ENCODE measurements around the gene TERT.

The TERT gene

GRCh38 chr5:1215320-1216096, 79.4 kb downstream of the TERT start:
- ChIA-PET POLR2A (no interaction called here), CTCF (no interaction called here)
- no peak for TF ChIP-seq ARNT (IDR thresholded peaks at IDR 0.05)
- no peak for TF ChIP-seq NFRKB (IDR thresholded peaks at IDR 0.05)
- no peak for TF ChIP-seq ELF4 (IDR thresholded peaks at IDR 0.05)
- TF ChIP-seq L3MBTL2 (conservative IDR thresholded peaks at IDR 0.05): no peak
- TF ChIP-seq LEF1 (IDR thresholded peaks at IDR 0.05; ENCODE audit: borderline replicate concordance): no peak
- TF ChIP-seq TARDBP (IDR thresholded peaks at IDR 0.05): no peak
- TF ChIP-seq FOXM1 (IDR thresholded peaks at IDR 0.05; ENCODE audit: borderline replicate concordance): no peak
- no peak for TF ChIP-seq HDGF (IDR thresholded peaks at IDR 0.05; ENCODE audit: borderline replicate concordance)
- no peak for TF ChIP-seq SUZ12 (IDR thresholded peaks at IDR 0.05)
- no peak for TF ChIP-seq SP1 (IDR thresholded peaks at IDR 0.05)
- TF ChIP-seq FOXA1 (IDR thresholded peaks at IDR 0.05): no peak
- TF ChIP-seq CTBP1 (IDR thresholded peaks at IDR 0.05; ENCODE audit: borderline replicate concordance): no peak
- no peak for TF ChIP-seq BHLHE40 (IDR thresholded peaks at IDR 0.05; ENCODE audit: borderline replicate concordance)
- no peak for TF ChIP-seq ZNF384 (IDR thresholded peaks at IDR 0.05)
- no peak for TF ChIP-seq PKNOX1 (IDR thresholded peaks at IDR 0.05)
- no peak for TF ChIP-seq FOXK2 (IDR thresholded peaks at IDR 0.05)
- no peak for DNase-seq (ENCODE audit: extremely low spot score)

- DNase-seq (ENCODE audit: extremely low spot score): no peak
- POLR2A ChIA-PET: no interaction called here
- TF ChIP-seq SP1 (IDR thresholded peaks at IDR 0.05): no peak
- TF ChIP-seq ELF4 (IDR thresholded peaks at IDR 0.05): no peak
- no peak for TF ChIP-seq HDGF (IDR thresholded peaks at IDR 0.05; ENCODE audit: borderline replicate concordance)
- TF ChIP-seq ARNT (IDR thresholded peaks at IDR 0.05): no peak
- no peak for TF ChIP-seq L3MBTL2 (conservative IDR thresholded peaks at IDR 0.05)
- no peak for TF ChIP-seq ZNF384 (IDR thresholded peaks at IDR 0.05)
- TF ChIP-seq FOXM1 (IDR thresholded peaks at IDR 0.05; ENCODE audit: borderline replicate concordance): no peak
- no peak for TF ChIP-seq LEF1 (IDR thresholded peaks at IDR 0.05; ENCODE audit: borderline replicate concordance)
- no peak for TF ChIP-seq BHLHE40 (IDR thresholded peaks at IDR 0.05; ENCODE audit: borderline replicate concordance)
- TF ChIP-seq SUZ12 (IDR thresholded peaks at IDR 0.05): no peak
- TF ChIP-seq TARDBP (IDR thresholded peaks at IDR 0.05): no peak
- CTCF ChIA-PET: no interaction called here
Measured at GRCh38 chr5:1214936-1215220, 80.0 kb downstream of the TERT start.

GRCh38 chr5:1214163-1214935, 80.5 kb downstream of the TERT start:
- DNase-seq (ENCODE audit: extremely low spot score): no peak
- TF ChIP-seq SUZ12 (IDR thresholded peaks at IDR 0.05): no peak
- TF ChIP-seq ELF4 (IDR thresholded peaks at IDR 0.05): no peak
- TF ChIP-seq LEF1 (IDR thresholded peaks at IDR 0.05; ENCODE audit: borderline replicate concordance): no peak
- no peak for TF ChIP-seq FOXK2 (IDR thresholded peaks at IDR 0.05)
- TF ChIP-seq ARNT (IDR thresholded peaks at IDR 0.05): no peak
- TF ChIP-seq BHLHE40 (IDR thresholded peaks at IDR 0.05; ENCODE audit: borderline replicate concordance): no peak
- TF ChIP-seq NFRKB (IDR thresholded peaks at IDR 0.05): no peak
- TF ChIP-seq CTBP1 (IDR thresholded peaks at IDR 0.05; ENCODE audit: borderline replicate concordance): no peak
- CTCF ChIA-PET: no interaction called here
- POLR2A ChIA-PET: no interaction called here

GRCh38 chr5:1213508-1214162, 81.2 kb downstream of the TERT start:
- TF ChIP-seq FOXA1 (IDR thresholded peaks at IDR 0.05): no peak
- no peak for TF ChIP-seq SUZ12 (IDR thresholded peaks at IDR 0.05)
- TF ChIP-seq HDGF (IDR thresholded peaks at IDR 0.05; ENCODE audit: borderline replicate concordance): no peak
- TF ChIP-seq LEF1 (IDR thresholded peaks at IDR 0.05; ENCODE audit: borderline replicate concordance): no peak
- TF ChIP-seq L3MBTL2 (conservative IDR thresholded peaks at IDR 0.05): no peak
- TF ChIP-seq ZNF384 (IDR thresholded peaks at IDR 0.05): no peak
- TF ChIP-seq NFRKB (IDR thresholded peaks at IDR 0.05): no peak
- TF ChIP-seq FOXK2 (IDR thresholded peaks at IDR 0.05): no peak
- no peak for TF ChIP-seq BHLHE40 (IDR thresholded peaks at IDR 0.05; ENCODE audit: borderline replicate concordance)
- TF ChIP-seq ELF4 (IDR thresholded peaks at IDR 0.05): no peak
- no peak for TF ChIP-seq ARNT (IDR thresholded peaks at IDR 0.05)
- TF ChIP-seq TARDBP (IDR thresholded peaks at IDR 0.05): no peak
- TF ChIP-seq FOXM1 (IDR thresholded peaks at IDR 0.05; ENCODE audit: borderline replicate concordance): no peak
- no peak for TF ChIP-seq SP1 (IDR thresholded peaks at IDR 0.05)
- POLR2A ChIA-PET: no interaction called here
- CTCF ChIA-PET: no interaction called here
- no peak for DNase-seq (ENCODE audit: extremely low spot score)

- DNase-seq (ENCODE audit: extremely low spot score): no peak
- TF ChIP-seq ARNT (IDR thresholded peaks at IDR 0.05) (no peak), L3MBTL2 (conservative IDR thresholded peaks at IDR 0.05) (no peak), LEF1 (IDR thresholded peaks at IDR 0.05; ENCODE audit: borderline replicate concordance) (no peak), SUZ12 (IDR thresholded peaks at IDR 0.05) (no peak), TARDBP (IDR thresholded peaks at IDR 0.05) (no peak), NFRKB (IDR thresholded peaks at IDR 0.05) (no peak), SP1 (IDR thresholded peaks at IDR 0.05) (no peak), FOXA1 (IDR thresholded peaks at IDR 0.05) (no peak), HDGF (IDR thresholded peaks at IDR 0.05; ENCODE audit: borderline replicate concordance) (no peak), ZNF384 (IDR thresholded peaks at IDR 0.05) (no peak), CTBP1 (IDR thresholded peaks at IDR 0.05; ENCODE audit: borderline replicate concordance) (no peak), BHLHE40 (IDR thresholded peaks at IDR 0.05; ENCODE audit: borderline replicate concordance) (no peak), FOXM1 (IDR thresholded peaks at IDR 0.05; ENCODE audit: borderline replicate concordance) (no peak), ELF4 (IDR thresholded peaks at IDR 0.05) (no peak), FOXK2 (IDR thresholded peaks at IDR 0.05) (no peak), PKNOX1 (IDR thresholded peaks at IDR 0.05) (no peak)
- CTCF ChIA-PET: no interaction called here
- POLR2A ChIA-PET: no interaction called here
Measured at GRCh38 chr5:1212881-1213280, 82.0 kb downstream of the TERT start.

Measured in HEK293T (cell line).